ENCODE measurements around the gene VIT.
A peak's percentile ranks its signal among the peaks of the same experiment; 100 is the strongest.

Gene VIT

DNA sequence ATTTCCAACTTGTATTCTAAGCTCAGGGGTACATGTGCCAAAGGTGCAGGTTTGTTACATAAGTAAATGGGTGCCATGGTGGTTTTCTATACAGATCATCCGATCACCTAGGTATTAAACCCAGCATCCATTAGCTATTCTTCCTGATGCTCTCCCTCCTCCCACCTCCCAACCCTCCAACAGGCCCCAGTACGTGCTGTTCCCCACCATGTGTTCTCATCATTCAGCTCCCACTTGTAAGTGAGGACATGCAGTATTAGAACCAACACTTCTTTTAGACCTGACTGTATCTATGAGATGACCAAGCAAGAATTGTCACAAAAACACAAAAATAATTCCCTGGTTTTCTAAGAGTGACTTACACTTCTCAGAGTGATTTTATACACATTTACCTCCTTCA, 83.0 kb downstream of the VIT start:
- TF ChIP-seq, protein P1, sequence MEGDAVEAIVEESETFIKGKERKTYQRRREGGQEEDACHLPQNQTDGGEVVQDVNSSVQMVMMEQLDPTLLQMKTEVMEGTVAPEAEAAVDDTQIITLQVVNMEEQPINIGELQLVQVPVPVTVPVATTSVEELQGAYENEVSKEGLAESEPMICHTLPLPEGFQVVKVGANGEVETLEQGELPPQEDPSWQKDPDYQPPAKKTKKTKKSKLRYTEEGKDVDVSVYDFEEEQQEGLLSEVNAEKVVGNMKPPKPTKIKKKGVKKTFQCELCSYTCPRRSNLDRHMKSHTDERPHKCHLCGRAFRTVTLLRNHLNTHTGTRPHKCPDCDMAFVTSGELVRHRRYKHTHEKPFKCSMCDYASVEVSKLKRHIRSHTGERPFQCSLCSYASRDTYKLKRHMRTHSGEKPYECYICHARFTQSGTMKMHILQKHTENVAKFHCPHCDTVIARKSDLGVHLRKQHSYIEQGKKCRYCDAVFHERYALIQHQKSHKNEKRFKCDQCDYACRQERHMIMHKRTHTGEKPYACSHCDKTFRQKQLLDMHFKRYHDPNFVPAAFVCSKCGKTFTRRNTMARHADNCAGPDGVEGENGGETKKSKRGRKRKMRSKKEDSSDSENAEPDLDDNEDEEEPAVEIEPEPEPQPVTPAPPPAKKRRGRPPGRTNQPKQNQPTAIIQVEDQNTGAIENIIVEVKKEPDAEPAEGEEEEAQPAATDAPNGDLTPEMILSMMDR (conservative IDR thresholded peaks at IDR 0.05): no peak

DNA sequence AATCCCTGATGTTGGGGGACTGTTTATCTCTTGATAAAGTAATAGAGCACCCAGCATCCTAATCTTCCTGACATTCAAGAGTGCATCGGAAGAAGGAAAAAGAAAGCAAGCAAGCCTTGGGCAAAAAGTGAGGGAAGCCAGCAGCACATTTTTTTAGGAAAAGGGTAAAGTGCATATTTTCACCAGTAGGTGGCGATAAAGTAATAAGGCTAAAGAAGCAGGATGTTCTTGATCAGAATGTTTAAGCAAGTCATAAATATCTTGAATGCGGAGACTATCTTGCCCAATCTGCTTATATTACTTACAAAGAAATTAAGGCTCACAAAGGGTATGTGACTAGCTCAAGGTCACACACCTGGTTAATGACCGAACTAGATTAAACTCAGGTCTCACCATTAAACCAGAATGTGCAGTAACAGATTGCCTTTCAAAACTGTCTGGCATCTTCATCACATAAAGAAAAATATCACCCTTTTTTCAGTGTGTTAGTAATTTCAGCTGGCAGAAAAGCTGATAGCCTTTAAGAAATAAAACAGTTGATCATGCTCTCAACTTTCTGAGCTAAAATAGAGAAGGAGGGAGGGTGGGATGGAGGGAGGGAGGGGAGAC, 83.8 kb downstream of the VIT start:
- no peak overlapping the region for H3K27ac ChIP-seq
- TF ChIP-seq, protein P1 (conservative IDR thresholded peaks at IDR 0.05): peak; percentile 88

More for the DNA sequence above, 83.0 kb downstream of the VIT start:
- no peak overlapping the region for H3K27ac ChIP-seq

DNA sequence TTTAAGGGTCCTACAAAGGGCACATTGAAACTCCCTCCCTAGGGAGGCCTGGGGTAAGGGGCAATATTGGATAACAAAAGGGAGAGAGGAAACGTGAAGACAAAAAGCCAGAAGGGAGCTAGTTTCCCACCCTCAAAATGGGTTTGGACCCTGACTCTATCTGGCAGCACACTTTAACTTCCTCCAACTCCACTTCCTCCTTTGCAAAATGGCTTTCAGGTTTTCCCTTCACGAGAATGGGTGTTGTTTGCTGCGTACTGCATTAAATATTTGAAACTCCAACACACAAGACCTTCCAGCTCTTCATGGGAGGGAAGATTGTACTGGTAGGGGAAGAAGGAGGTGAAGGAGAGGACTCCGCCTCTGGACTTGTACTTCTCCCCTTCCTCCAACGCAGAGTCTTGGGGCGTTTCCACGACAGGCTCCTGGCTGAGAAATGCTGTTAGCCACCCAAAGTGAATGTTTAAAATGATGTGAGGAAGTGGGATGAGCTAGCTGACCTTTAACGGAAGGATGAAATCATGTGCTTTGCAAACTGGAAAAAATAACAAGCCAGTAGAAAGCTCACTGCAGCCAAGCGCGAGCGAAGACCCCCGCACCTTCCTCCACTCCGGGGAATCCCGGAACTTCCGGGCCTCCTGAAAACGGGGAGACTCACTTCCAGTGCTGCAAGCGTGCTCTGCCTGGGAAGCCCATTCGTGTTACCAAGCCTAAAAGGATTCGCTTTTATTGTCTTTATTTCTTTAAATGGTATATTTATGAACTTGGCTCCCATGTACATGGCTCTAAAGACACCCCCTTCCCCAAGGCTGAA, 85.6 kb downstream of the VIT start:
- H3K27ac ChIP-seq: no peak overlapping the region
- TF ChIP-seq, protein P1 (conservative IDR thresholded peaks at IDR 0.05): no peak

DNA sequence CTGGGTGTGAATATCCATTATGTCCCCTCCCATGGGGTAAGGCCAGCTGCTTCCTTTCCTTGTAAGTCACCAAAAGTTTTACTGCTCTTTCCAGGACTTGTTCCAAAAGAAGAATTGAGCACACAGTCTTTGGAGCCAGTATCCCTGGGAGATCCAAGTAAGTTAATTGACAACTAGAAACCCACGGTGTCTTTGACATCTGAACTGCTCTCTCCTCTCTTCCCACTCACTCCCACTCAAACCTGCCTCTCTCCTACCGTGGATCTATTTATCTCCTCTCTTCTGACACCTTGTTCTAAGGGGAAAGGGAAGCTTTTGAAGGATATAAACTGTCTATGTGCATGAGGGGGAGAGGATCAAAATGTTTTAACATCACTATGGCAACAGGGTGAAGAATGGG, 86.7 kb downstream of the VIT start:
- no peak overlapping the region for H3K27ac ChIP-seq
- TF ChIP-seq, protein P1 (conservative IDR thresholded peaks at IDR 0.05): no peak

DNA sequence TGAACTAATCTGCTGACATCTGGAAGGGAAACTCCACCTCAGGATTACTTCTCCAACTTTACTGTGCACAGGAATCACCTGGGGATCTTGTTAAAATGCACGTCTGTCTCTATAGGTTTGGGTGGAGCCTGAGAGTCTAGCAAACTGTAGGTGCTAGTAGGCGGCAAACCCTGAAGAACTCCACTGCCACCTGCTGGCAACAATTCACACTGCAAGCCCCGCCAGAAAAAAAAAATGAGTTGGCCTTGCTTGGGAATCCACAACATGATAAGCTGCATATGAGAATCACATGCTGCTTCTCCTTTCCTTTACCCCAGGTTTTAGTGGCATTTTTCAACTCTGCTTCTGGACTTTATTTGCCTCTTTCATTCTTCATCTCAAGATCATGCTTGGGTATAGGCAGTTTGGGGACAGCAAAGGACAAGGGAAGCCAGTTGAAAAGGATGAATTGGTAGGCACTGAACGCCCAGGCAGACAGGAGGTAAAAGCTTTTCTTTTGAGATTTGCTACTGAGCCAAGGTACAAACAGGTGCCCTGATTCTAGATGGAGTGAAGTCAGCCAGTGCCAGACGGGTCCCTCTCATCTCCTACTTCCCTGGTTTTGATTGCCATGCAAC, 88.8 kb downstream of the VIT start:
- TF ChIP-seq, protein P1 (conservative IDR thresholded peaks at IDR 0.05): peak; percentile 96
- no peak overlapping the region for H3K27ac ChIP-seq

DNA sequence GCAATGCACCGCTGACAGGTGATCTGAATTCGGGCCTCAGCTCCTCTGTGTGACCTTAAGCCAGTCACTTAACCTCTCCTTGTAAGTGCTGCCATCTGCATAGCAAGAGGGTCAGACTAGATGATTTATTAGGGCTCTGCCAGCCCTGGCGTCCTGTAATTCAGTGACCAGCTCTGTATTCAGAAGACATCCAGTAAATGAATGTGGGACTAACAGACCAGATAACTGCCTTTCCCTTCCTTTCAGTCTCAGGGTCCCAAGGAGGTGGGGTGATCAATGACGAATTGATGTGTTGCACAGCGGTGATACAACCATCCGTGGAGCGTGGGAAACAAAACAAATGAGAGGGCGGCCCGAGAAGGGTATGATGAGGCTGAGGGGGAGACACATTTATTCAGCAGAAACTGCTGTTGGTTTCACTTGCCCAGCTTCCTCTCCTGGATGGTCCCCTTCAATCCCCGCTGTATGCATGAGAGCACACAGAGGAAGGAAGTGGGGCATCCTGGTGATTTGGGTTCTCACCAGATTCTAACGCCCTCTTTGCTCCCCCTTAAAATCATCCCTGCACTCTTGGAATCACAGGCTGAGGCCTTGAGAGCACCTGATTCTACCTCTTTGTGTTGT, 92.8 kb downstream of the VIT start:
- H3K27ac ChIP-seq: no peak overlapping the region
- TF ChIP-seq, protein P1 (conservative IDR thresholded peaks at IDR 0.05): no peak

DNA sequence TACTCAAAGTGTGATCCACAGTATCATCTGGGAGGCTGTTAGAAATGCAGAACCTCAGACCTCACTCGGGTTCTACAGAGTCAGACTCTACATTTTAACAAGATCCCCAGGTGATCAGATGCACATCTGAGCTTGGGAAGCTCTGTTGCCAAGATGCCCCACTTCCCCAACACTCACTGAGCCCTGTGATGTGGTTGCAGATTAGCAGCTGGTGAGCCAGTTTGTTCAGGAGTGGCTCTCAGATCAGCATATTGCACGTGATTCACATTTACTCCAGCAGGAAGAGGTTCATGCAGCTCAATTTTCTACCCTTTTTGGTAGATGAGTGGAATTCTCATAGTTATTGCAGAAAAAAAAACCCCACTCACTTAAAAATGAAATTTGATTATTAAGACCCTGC, 96.4 kb downstream of the VIT start:
- TF ChIP-seq, protein P1 (conservative IDR thresholded peaks at IDR 0.05): no peak
- no peak overlapping the region for H3K27ac ChIP-seq

Measured in VCaP (cell line).